HG02885 (cell line): ENCODE data around the gene NALCN.

ENCODE experiments used
- ATAC-seq: cut with Tn5 transposase; IDR thresholded peaks from one replicate; pipeline ENCODE4 v1.9.1; 2021; ENCODE audit warnings: mild to moderate bottlenecking; ENCODE audit not compliant: unreplicated experiment, poor library complexity

The NALCN gene

DNA sequence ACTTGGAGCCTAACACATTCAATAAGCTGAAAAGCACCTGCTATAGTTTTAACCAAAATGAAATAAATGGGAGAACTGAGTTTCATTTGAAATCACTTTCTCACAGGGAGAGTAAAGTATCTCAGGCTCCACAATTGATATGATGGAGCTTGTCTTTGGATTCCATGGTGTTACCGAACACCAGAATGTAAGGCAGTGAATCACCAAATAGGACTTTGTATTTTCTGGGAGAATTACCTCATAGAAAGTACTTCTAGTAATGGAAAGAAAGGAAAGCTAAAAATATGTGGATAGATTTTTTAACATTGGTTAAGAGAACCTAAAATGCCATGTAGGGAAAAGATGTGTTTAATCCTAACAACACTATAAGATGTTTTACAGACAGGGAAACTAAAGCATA is 123.6 kb downstream of the NALCN start:
- ATAC-seq, result no peak

DNA sequence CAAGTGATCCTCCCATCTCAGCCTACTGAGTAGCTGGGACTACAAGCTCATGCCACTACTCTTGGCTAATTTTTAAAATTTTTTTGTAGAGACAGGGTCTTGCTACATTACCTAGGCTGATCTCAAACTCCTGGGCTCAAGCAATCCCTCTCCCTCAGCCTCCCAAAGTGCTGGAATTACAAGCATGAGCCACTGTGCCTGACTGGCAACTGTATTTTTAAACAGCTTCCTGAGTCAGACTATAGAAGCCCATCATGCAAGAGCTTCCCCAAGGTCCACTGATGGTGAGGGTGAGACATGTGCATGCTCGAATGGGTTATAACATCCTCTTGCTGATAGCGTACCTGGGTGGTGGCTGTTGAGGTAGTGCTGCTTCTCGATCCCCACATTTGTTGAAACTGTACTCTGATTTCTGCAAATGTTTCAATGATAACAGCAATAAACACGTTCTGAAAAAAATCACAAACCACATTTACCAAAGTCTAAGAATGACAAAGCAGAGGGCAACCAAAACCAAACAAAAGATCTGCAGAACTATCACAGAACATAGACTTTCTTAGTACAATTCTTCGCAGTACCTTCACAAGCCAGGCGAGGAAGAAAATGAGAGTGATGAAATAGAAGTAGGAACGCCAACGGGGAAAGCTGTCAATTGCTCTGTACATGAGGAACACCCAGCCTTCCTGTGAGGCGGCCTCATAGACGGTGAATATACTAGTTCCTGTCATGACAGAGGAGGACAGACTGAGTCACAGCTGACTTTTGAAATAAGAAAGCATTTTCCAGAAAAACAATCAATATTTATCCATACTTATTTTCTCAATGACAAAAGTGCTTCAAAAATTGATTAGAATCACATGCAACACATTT is 124.4 kb downstream of the NALCN start:
- no peak for ATAC-seq

DNA sequence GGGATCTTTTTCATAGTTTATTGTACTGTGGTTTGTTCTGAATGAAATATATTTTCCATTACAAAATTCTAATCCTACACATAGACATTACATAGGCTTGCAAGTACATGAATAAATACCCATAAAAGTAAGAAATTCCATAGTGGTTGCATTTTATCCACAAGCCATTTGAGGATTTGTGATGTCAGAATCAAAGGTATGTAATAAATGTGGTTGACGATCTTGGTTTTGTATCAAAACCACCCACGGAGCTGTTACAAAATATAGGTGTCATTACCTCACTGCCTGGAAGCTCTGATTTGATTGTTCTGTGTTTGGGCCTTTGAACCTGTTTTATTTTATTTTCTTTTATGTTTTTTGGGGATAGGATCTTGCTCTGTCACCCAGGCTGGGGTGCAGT is 125.1 kb downstream of the NALCN start:
- ATAC-seq, result no peak

DNA sequence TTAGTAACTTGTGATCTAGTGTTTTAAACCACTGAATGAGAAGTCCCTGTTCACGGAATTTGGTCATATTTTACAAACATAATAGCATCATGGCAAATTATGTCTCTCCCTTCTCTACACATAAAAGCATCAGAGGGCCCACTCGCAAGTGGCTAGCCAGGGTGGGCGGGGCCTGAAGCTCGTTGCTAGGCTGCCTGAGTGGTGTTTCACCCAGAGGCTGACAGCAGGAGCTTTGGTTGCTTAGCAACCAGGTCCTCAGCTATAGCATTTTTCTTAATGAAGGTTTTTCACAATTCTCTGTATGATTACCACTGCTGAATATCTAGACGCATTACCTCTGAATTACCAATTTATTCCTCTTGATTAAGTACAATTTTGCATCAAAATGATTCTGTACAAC is 126.5 kb downstream of the NALCN start:
- peak; percentile 48 for ATAC-seq

DNA sequence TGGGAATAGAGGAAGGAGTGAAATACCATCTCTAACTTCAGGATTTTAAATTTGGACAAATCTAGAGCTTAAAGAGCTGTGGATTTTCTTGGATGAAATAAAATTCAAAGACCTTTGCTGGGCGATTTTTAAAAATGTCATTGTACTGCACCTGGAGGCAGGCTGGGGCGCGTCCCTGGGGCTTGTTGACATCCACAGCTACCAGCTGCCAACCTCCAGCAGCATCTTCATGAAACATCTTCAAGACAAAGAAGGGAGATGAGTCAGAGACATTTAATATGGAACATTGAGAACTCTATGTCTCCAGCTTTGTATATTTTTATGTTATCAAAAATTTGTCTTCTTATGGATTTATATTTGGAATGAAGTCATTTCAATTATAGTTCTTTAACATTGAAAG is 132.5 kb downstream of the NALCN start:
- ATAC-seq, result no peak

DNA sequence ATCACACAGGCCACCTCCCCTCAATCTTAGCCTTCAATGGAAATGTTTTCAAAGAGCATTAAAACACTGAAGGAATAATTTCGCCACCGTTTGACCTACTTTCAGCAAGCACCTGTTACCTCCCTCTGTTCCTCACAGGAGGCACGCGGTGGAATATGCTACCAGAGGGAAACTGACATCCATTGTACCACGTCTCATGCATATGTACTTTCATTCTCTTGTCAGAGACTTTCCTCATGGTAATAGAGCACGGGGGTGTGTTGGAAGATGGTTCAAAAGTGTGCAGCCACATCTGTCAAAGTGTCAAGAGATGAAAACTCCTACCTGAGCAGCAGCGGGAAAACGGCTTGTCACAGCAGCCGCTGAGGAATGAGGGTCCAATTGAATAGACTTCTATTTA is 143.4 kb downstream of the NALCN start:
- ATAC-seq, result no peak

DNA sequence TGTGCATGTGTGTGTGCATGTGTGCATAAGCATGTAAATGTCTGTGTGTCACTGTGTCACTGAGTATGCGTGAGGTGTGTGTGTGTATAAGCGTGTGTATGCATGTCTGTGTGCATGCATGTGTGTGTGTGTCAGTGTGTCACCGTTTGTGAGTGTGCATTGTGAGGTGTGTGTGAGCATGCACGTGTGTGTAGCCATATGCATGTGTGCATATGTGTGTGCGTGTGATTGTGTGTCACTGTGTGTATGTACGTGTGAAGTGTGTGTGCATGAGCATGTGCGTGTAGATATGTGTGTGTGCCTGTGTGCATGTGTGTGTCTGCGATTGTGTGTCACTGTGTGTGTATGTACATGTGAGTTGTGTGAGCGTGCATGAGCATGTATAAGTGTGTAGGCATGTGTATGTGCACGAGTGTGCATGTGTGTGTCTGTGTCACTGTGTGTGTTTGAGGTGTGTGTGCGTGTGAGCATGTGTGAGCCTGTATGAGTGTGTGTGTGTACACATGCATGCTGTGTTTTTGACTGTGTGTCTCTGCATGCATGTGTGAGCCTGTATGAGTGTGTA is 144.5 kb downstream of the NALCN start:
- no peak for ATAC-seq

DNA sequence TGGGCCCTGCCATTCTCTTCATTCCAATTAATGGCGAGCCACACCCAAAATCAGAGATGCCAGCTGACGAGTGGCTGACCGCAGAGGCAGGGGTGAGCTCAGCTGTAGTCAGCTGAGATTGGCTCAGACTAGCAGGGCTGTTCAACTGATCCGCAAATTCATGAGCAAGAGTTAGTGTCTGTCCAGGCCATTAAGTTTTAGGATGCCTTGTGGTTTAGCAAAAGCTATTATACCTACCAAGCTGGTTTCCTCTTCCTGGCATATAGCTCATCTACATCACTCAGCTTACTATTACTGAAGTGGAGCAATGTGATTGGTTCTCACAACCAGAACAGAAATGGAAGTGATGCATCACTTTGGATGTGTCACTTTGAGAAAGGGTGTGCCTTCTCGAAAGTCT is 148.7 kb downstream of the NALCN start:
- ATAC-seq, result no peak

DNA sequence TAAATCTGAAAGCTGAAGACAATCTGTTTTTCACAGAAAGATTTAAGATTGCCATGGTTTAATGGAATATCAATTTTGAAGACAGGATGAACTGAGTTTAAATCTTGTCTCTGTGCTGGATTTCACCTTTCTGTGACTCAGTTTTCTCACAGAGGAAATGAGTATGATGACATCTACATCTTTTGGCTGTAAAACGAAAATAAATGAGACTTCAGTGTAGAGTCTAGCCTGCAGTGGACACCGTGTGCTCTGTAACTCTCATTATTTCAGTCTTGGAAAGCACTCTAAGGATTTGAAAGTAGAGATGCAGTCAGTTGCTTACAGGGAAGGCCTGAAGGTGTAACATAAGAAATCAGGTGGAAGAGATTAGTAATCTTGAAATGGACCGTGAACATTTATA is 150.4 kb downstream of the NALCN start:
- no peak for ATAC-seq

DNA sequence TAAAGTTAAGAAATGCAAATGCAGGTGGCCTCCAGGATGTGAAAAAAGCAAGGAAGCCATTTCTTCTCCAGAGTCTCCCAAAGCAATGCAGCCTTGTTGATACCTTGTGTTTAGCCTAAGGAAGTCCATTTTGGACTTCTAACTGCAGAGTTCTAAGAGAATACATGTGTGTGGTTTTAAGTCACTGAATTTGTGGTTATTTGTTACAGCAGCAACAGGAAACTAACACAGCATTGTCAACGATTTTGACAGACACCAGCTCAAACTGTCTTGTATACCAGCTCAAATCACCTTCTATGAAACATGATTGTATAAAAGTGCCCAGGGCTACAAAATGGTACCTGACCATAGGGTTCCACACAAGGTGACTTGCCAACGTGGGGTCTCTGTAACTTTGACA is 151.4 kb downstream of the NALCN start:
- no peak for ATAC-seq

DNA sequence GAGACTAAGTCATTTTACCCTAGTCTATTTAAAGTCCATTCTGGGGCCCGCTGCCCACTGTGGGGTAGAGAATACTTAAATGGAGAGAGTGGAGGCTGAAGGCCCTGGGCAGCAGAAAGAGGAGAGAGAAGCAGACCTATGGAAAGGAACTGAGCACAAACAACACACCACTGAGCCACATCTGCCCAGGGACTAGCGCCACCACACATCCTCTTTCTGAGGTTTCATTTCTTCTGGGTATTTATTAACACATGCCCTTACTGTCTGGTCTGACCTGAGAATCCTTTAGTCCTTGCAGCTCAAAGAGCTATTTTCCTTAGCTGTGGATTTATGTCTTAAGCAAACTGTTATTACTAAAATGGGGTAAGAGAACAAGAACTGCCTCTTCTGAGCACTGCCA is 154.0 kb downstream of the NALCN start:
- ATAC-seq, result peak; percentile 32

DNA sequence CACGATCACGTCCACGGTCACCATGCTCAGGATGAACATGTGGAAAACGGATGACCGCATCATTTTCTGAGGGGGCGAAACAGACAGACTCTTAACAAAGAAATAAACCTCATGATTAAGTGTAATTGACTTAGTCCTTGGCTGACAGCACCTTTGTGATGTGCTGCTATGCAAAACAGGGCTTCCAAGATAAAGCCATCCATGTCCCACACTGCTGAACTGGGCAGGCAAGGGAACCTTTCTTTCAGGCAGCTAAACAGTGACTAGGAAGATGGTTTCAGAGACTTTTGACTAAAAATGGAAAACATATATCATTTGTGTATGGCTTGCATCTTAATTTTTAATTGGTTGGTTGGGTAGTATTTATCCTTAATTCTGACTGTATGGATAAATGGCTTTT is 157.8 kb downstream of the NALCN start:
- no peak for ATAC-seq

DNA sequence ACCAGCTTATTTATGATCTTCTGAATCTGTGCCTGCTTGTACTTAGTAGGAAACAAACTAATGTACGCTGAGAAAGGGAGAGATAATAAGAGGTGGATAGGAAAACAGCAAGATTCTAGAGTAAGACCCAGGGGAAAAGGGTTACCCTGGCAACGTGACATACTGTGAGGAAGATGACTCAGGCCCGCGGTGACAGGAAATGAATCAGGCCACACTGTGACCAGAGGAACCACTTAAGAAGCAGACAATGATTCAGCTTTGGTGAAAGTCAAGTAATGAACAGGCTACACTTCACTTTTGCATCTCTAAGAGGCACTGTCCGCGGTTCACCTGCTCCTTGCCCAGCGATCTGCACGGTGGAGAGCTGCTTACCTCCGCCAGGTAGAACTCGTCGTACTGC is 158.2 kb downstream of the NALCN start:
- ATAC-seq, result peak; percentile 100

DNA sequence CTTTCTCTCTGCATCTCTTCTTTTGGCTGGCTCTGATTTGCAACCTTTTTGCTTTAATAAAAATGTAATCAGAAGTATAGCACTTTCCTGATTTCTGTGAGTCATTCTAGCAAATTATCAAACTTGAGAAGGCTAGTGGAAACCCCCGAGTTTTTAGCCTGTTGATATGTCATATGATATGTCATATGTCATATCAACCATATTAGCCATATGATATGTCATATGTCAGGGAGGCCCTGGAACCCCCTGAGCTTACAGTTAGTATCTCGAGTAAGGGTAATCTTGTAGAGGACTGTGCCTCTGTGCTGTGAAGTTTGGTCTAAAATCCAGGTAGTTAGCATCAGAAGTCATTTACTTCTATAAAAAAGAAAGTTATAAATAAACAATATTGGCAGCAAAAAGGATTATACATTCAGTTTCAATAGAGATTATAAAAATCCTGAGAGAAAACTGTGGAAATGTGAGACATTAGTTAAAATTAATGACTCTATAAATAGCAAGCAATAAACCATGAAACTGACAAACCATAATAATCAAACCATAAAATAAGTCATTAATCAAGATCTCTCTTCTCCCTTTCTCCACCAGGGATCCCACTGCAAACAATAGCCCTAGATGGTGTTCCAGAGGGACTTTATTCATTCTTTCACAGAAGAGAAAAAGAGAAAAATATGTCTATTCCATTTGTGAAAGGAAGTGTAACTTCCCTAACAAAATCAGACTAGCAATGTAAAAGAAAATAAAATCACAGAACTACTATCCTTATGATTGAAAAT is 167.4 kb downstream of the NALCN start:
- no peak for ATAC-seq

DNA sequence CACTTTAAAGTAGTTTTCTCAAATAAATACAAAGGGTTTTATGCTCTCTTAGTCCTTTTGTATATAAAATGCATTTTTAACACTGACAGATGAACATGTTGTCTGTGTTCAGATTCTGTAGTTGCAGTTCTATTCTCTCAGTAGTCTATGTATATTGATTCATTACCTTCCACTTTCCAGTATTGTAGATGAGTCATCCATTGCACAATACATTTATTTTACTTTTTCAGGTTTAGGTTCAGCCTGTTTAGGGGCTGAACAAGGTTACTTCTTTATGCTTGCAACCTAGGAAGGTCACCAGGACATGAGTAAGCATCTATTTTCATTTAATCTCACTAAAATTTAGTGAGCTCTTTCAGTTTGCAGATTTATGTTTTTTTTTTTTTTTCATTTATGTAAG is 173.6 kb downstream of the NALCN start:
- ATAC-seq, result no peak

DNA sequence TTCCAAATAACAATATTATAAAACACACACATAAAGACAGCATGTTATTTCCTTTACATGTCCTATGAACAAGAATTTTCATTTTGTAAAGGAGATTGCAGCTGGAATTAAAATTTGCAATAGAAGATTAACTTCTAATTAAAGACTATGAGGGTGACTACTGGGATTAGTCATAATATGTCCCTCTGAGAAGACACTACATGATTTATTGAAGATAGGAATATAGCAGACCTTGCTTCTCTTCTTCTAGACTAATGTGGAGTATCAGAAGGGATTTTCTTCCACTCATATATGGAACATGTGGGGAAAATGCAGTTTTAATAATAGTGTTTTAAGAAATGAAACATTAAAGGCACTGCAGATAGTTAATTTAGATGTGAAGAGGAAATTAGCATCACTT is 177.8 kb downstream of the NALCN start:
- no peak for ATAC-seq

DNA sequence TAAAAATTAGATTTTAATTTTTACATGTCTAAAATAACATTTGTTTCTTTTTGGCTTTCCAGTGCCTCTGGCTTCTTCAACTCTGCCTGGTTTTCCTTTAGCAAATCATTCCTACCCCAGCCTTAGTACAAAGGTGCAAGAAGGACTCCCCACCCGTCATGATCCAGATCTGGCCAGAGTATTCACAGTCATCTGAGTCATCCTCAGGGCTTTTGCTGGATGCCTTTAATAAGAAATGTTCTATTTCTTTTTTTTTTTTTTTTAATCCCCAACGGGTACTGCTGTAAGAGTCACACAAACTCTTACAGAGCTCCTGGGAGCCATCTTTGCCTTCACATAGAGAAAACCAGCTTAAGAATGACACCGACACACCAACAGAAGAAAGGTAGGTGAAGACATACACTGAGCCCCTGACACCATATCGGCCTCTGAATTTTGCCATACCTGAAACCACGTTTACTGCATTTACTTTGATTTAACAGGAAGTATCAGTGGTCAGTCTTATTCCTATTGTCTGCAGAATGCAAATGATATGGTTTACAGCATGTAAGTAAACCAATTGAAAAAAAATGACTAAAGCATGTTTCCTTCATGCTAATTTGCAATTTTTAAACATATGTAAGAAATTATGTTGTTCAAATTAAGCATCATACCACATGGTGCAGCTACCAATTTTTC is 184.4 kb downstream of the NALCN start:
- ATAC-seq, result no peak

DNA sequence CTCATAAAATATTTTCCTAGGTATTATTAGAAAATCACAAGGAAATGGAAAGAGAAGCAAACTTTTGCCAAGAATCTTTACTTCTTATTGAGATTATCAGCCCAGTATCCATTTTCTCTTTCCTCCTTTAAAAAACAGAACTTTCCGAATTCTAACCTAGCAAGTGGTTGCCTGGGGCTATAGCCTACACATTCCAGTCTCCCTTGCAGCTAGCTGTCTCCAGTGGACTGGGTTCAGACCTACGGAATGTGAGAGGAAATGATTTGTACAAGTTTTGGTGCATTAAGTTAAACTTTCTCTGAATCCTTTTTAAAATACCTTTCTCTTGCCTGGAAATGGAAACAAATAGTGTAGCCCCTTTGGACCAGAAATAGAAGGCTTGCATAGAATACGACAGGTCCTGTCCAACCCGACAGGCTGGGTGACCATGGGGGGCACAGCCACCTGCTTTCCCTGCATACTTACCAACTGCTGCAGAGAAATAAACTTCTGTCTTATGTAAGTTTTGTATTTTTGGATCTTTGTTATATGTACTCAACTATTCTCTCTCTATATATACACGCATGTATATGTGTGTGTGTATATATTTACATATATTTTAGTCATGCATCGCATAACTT is 185.9 kb downstream of the NALCN start:
- ATAC-seq, result no peak

DNA sequence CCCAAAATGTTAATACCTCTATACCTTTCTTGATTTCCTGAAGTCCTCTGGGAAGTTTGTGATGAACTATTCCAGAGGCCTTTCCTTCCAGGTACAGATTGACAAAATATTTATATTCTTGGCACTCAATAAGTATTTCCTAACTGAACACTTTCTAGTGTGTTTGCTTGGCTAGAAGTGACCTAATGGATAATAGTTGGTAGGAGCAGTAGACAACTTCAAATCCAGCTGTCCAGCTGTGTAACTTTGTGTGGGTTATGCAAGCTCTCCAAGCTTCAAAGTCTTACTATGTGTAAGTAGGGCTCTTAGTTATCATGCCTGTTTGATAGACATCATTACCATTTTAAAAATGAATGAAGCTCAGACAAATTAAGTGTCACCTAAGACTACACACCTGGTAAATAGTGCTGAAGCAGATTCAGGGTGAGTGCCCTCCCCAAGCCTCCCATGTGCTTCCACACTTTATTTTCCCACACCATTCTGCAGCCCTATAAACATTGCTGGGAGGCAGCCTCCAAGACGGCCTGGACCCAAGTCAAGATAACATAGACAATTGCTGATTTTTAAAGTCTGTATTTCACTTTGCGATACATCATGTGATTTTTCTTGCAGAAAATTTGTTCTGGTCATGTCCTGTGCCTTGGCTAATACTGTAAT is 196.6 kb downstream of the NALCN start:
- no peak for ATAC-seq

DNA sequence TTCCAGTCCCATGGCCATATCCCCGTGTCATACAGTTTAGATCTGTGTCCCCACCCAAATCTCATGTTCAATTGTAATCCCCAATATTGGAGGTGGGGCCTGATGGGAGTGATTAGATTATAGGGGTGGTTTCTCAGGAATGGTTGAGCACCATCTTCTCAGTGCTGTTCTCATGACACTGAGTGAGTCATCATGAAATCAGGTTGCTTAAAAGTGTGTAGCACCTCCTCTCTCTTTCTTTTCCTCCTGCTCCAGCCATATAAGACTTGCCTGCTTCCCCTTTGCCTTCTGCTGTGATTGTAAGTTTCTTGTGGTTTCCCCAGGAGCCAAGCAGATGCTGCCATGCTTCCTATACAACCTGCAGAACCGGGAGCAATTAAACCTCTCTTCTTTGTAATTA is 197.8 kb downstream of the NALCN start:
- no peak for ATAC-seq
